ENCODE measurements around the gene MYOG.

The MYOG gene

GRCh38 chr1:203090421-203091198, 4.8 kb upstream of the MYOG start:
- DNase-seq (ENCODE audit: low read depth) = no peak

GRCh38 chr1:203089651-203090045, 3.8 kb upstream of the MYOG start:
- DNase-seq (ENCODE audit: low read depth) = no peak

GRCh38 chr1:203089001-203089650, 3.3 kb upstream of the MYOG start:
- no peak for DNase-seq (ENCODE audit: low read depth)

GRCh38 chr1:203088441-203088840, 2.6 kb upstream of the MYOG start:
- DNase-seq (ENCODE audit: low read depth) = no peak

GRCh38 chr1:203086992-203087763, 1.4 kb upstream of the MYOG start:
- no peak for DNase-seq (ENCODE audit: low read depth)

- no peak for DNase-seq (ENCODE audit: low read depth)
Observed at GRCh38 chr1:203084588-203085527, 954 bp downstream of the MYOG start.

- DNase-seq (ENCODE audit: low read depth) = no peak
Observed at GRCh38 chr1:203083463-203083921, 2.3 kb downstream of the MYOG start.

GRCh38 chr1:203082571-203083462, 3.0 kb downstream of the MYOG start:
- DNase-seq (ENCODE audit: low read depth) = no peak

- DNase-seq (ENCODE audit: low read depth) = no peak
Observed at GRCh38 chr1:203082231-203082505, 3.6 kb downstream of the MYOG start.

GRCh38 chr1:203081465-203082230, 4.2 kb downstream of the MYOG start:
- no peak for DNase-seq (ENCODE audit: low read depth)

- DNase-seq (ENCODE audit: low read depth) = no peak
Observed at GRCh38 chr1:203080456-203080855, 5.4 kb downstream of the MYOG start.

- no peak for DNase-seq (ENCODE audit: low read depth)
Observed at GRCh38 chr1:203078478-203078877, 7.3 kb downstream of the MYOG start.

- no peak for DNase-seq (ENCODE audit: low read depth)
Observed at GRCh38 chr1:203077956-203078355, 7.9 kb downstream of the MYOG start.

- DNase-seq (ENCODE audit: low read depth) = no peak
Observed at GRCh38 chr1:203077367-203077766, 8.4 kb downstream of the MYOG start.

- DNase-seq (ENCODE audit: low read depth) = no peak
Observed at GRCh38 chr1:203076031-203076511, 9.7 kb downstream of the MYOG start.

GRCh38 chr1:203075236-203076030, 10.4 kb downstream of the MYOG start:
- no peak for DNase-seq (ENCODE audit: low read depth)

- no peak for DNase-seq (ENCODE audit: low read depth)
Observed at GRCh38 chr1:203074610-203075009, 11.2 kb downstream of the MYOG start.

GRCh38 chr1:203073469-203073868, 12.3 kb downstream of the MYOG start:
- no peak for DNase-seq (ENCODE audit: low read depth)

- DNase-seq (ENCODE audit: low read depth) = no peak
Observed at GRCh38 chr1:203072911-203073310, 12.9 kb downstream of the MYOG start.

All from fibroblast of the conjunctiva (primary cell).